Measurements from ENCODE around the gene GFRA1. TPM values are rescaled to one million over a fixed set of nuclear protein-coding genes. Genes with fewer than 3 reads are reported as not detected.

GFRA1 gene
- total and polyA plus RNA-seq, 8 donors, result 0.29 to 83.2 (median 4.6) TPM

DNA sequence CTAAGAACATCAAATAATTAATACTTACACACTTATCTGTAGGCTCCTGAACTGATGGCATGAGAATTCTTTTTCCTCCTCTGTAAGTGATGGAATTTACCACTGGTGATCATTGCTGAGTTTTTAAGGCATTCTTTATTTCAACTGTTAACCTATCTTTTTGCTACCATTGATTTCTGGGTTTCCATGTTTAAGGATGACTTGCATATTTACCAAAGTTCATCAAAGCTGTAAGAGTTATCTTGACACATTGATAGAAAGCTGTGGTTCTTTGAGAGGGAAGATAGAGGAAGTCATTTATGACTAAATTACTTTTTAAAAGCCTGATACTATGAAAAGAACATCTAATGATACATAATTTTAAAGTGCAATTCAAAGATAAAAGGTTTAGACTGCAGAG, 19.5 kb upstream of the GFRA1 start:
- no peak overlapping the region for H3K4me3 ChIP-seq
- peaks cover 0 to 6% (median 0%) of the 10 kb centered on the region in 3 donors for H3K27me3 ChIP-seq
- H3K36me3 ChIP-seq, result no peaks in the 10 kb centered on the region
- no peaks in the 10 kb centered on the region for H3K4me1 ChIP-seq
- H3K9me3 ChIP-seq, result no peaks in the 10 kb centered on the region
- TF ChIP-seq EP300 (IDR thresholded peaks at IDR 0.05), result no peak
- TF ChIP-seq POLR2AphosphoS5 (IDR thresholded peaks at IDR 0.05), result no peak
- no peak for TF ChIP-seq POLR2A (IDR thresholded peaks at IDR 0.05)
- TF ChIP-seq, protein P1, sequence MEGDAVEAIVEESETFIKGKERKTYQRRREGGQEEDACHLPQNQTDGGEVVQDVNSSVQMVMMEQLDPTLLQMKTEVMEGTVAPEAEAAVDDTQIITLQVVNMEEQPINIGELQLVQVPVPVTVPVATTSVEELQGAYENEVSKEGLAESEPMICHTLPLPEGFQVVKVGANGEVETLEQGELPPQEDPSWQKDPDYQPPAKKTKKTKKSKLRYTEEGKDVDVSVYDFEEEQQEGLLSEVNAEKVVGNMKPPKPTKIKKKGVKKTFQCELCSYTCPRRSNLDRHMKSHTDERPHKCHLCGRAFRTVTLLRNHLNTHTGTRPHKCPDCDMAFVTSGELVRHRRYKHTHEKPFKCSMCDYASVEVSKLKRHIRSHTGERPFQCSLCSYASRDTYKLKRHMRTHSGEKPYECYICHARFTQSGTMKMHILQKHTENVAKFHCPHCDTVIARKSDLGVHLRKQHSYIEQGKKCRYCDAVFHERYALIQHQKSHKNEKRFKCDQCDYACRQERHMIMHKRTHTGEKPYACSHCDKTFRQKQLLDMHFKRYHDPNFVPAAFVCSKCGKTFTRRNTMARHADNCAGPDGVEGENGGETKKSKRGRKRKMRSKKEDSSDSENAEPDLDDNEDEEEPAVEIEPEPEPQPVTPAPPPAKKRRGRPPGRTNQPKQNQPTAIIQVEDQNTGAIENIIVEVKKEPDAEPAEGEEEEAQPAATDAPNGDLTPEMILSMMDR (IDR thresholded peaks at IDR 0.05), result no peak
- intact Hi-C loops (cut with DNase I; ENCODE audit: low total_unique reads), result loop anchor here (10.0 kb wide), 1 partner anchor 498 kb away; no protein-coding TSS in a partner anchor
- no peak overlapping the region for H3K27ac ChIP-seq
- no peak for DNase-seq

DNA sequence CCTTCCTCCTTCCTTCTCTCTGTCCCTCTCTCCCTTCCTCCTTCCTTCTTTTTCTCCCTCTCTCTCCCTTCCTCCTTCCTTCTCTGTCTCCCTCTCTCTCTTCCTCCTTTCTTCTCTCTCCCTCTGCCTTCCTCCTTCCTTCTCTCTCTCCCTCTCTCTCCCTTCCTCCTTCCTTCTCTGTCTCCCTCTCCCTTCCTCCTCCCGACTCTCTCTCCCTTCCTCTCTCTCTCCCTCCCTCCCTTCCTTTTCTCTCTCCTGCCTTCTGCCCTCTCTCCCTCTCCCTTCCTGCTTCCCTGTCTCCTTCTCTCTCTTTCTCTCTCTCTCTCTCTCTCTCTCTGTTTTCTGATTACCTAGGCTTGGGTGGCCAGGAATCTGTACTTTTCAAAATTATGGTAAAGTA, 16.6 kb upstream of the GFRA1 start:
- Histone ChIP-seq H3K27ac (no peak overlapping the region), H3K4me1 (peaks cover 0 to 4% (median 0%) of the 10 kb centered on the region in 4 donors), H3K27me3 (peaks cover 0 to 14% (median 0%) of the 10 kb centered on the region in 3 donors), H3K4me3 (no peak overlapping the region), H3K36me3 (no peaks in the 10 kb centered on the region), H3K9me3 (no peaks in the 10 kb centered on the region)
- DNase-seq, result no peak
- intact Hi-C loops (cut with DNase I; ENCODE audit: low total_unique reads), result loop anchor here (10.0 kb wide), 1 partner anchor 495 kb away; no protein-coding TSS in a partner anchor
- 23 to 36% (median 31%) methylated on average over 1 of the region's 1 CpG for WGBS, 5 donors
- TF ChIP-seq, protein P1 (IDR thresholded peaks at IDR 0.05), result no peak
- TF ChIP-seq EP300 (IDR thresholded peaks at IDR 0.05) (no peak), POLR2A (IDR thresholded peaks at IDR 0.05) (no peak), POLR2AphosphoS5 (IDR thresholded peaks at IDR 0.05) (no peak)

DNA sequence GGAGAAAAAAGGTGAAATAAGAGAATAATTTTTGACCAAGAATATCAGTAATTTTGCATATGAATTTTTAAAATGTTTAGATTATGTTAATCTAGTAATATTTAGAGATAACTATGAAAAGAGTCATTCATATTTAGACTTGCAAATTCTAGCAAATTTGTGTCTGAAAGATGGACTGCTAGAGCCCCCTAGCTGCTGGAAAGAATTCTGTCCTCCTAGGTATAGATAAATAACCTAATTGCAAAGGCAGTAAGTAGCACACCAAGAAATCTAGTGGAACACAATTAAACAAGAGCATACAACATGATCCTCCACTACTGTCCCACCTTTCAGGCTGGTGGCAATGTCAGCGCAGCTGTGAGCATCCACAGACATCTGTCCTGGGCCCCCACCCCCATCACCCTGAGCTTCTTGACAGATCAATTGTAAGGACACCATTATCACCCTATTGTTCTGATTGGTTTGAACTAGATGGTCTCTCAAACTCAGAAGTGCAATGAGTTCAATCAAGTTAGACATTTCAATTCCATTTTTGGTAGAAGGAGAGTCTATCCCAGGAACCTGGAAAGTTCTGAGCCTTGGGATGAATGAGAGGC, 15.0 kb upstream of the GFRA1 start:
- Histone ChIP-seq H3K9me3 (no peaks in the 10 kb centered on the region), H3K27me3 (peaks cover 0 to 14% (median 0%) of the 10 kb centered on the region in 3 donors), H3K4me3 (no peak overlapping the region), H3K27ac (no peak overlapping the region), H3K4me1 (peaks cover 0 to 4% (median 0%) of the 10 kb centered on the region in 4 donors), H3K36me3 (no peaks in the 10 kb centered on the region)
- TF ChIP-seq, protein P1 (IDR thresholded peaks at IDR 0.05), result peak in 5 of 7 experiments; percentile 55 to 73 (median 62)
- no peak for TF ChIP-seq POLR2A (IDR thresholded peaks at IDR 0.05)
- TF ChIP-seq POLR2AphosphoS5 (IDR thresholded peaks at IDR 0.05), result no peak
- peak in 1 of 2 donors; percentile 83 for DNase-seq
- WGBS, 5 donors, result 21 to 33% (median 29%) methylated on average over 1 of the region's 1 CpG
- intact Hi-C loops (cut with DNase I; ENCODE audit: low total_unique reads), result no loop called here

DNA sequence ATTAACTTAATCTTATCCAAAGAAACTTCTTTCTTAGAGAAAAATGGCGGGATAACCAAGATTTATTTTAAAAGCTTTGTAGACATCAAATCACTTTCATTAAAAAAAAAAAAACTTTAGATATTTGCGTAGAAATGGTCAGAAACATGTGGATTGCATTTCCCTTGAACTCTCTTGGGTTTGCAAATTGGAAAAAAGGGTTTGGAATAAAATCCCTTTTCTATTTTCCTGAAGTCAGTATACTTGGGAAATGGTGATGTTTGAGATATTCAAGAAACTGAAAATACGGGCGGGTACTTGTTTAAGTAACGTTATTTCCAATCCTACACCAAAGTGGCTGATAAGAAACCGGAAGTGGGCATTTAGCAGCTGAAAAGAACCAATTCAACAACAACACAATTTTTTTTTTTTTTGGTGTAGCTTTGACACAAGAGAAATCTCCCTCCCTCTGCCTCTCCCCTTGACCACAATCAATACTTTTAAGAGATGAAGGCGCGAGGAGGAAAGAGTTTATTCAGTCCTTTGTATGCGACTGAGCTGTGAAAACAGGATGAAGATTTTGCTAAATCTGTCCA, 13.7 kb upstream of the GFRA1 start:
- H3K27me3 ChIP-seq, result peaks cover 0 to 13% (median 0%) of the 10 kb centered on the region in 3 donors
- no peak for DNase-seq
- peaks cover 0 to 4% (median 0%) of the 10 kb centered on the region in 4 donors for H3K4me1 ChIP-seq
- TF ChIP-seq, protein P1 (IDR thresholded peaks at IDR 0.05), result no peak
- TF ChIP-seq POLR2A (IDR thresholded peaks at IDR 0.05), result no peak
- TF ChIP-seq EP300 (IDR thresholded peaks at IDR 0.05), result no peak
- no peak for TF ChIP-seq POLR2AphosphoS5 (IDR thresholded peaks at IDR 0.05)
- no peaks in the 10 kb centered on the region for H3K36me3 ChIP-seq
- H3K4me3 ChIP-seq, result no peak overlapping the region
- 38 to 53% (median 46%) methylated on average over 9 of the region's 9 CpGs for WGBS, 5 donors
- intact Hi-C loops (cut with DNase I; ENCODE audit: low total_unique reads), result no loop called here
- no peaks in the 10 kb centered on the region for H3K9me3 ChIP-seq
- H3K27ac ChIP-seq, result no peak overlapping the region
